Astrocyte of the cerebellum (primary cell): ENCODE results near the gene CREB1.
A peak's percentile ranks its signal among the peaks of the same experiment; 100 is the strongest.

ENCODE experiments used
- DNase-seq: peaks from one replicate; pipeline ENCODE4 v3.0.0-alpha.2; 2011; ENCODE audit warnings: low read depth
- H3K4me3 ChIP-seq: 2 replicates; pipeline ENCODE4 v1.5.1; 2011; ENCODE audit warnings: mild to moderate bottlenecking, low read depth, low read length, moderate library complexity
- CTCF ChIP-seq: IDR thresholded peaks from 2 replicates; pipeline ENCODE4 v1.5.1; 2012; ENCODE audit warnings: low read length, low read depth, moderate library complexity, mild to moderate bottlenecking; ENCODE audit errors: missing control alignments
- in situ Hi-C: cut with HindIII; loops from 2 replicates; pipeline ENCODE4 v1.10.0; 2017; ENCODE audit warnings: low sequenced_read_pairs

Gene CREB1

GRCh38 chr2:207529330-207530159 lies at the start of gene CREB1:
Gene CREB1 (plus strand): TSS chr2:207529962. CDS start chr2:207555636, 25,674 bp downstream.
- DNase-seq: peak; percentile 95
- in situ Hi-C loops: no loop called here
- TF ChIP-seq CTCF: no peak
- peak within 1 kb of the TSS; percentile 68 for H3K4me3 ChIP-seq

- H3K4me3 ChIP-seq: no peak overlapping the region
- TF ChIP-seq CTCF: no peak
- DNase-seq: no peak
- in situ Hi-C loops: loop anchor here (10.0 to 25.0 kb wide), 2 partner anchors 493 to 686 kb away; no protein-coding TSS in a partner anchor
These were observed 49.2 kb upstream of the CREB1 start for GRCh38 chr2:207480521-207481040.

- in situ Hi-C loops: loop anchor here (10.0 to 25.0 kb wide), 2 partner anchors 495 to 687 kb away; no protein-coding TSS in a partner anchor
- H3K4me3 ChIP-seq: no peak overlapping the region
- no peak for DNase-seq
- TF ChIP-seq CTCF: no peak
These were observed 47.8 kb upstream of the CREB1 start for GRCh38 chr2:207481924-207482323.

GRCh38 chr2:207482630-207483029 lies 47.1 kb upstream of the CREB1 start:
- no peak overlapping the region for H3K4me3 ChIP-seq
- in situ Hi-C loops: loop anchor here (10.0 to 25.0 kb wide), 2 partner anchors 495 to 688 kb away; no protein-coding TSS in a partner anchor
- no peak for DNase-seq
- TF ChIP-seq CTCF: no peak

GRCh38 chr2:207483066-207483465 lies 46.7 kb upstream of the CREB1 start:
- TF ChIP-seq CTCF: no peak
- DNase-seq: no peak
- in situ Hi-C loops: loop anchor here (10.0 to 25.0 kb wide), 2 partner anchors 496 to 688 kb away; no protein-coding TSS in a partner anchor

GRCh38 chr2:207483477-207483876 lies 46.3 kb upstream of the CREB1 start:
- in situ Hi-C loops: loop anchor here (10.0 to 25.0 kb wide), 2 partner anchors 496 to 689 kb away; no protein-coding TSS in a partner anchor
- H3K4me3 ChIP-seq: no peak overlapping the region
- TF ChIP-seq CTCF: no peak
- DNase-seq: no peak

More at GRCh38 chr2:207483066-207483465, 46.7 kb upstream of the CREB1 start:
- no peak overlapping the region for H3K4me3 ChIP-seq
